ENCODE measurements around the gene KDM2A. TPM values are rescaled to one million over a fixed set of nuclear protein-coding genes. Genes with fewer than 3 reads are reported as not detected.
A peak's percentile ranks its signal among the peaks of the same experiment; 100 is the strongest.

The KDM2A gene
- 77.3 TPM for total RNA-seq
- long read RNA-seq, partial matches to known transcripts: 8 of 46 reads
- long read RNA-seq, other reads (novel, unspliced or antisense): 37 of 46 reads

DNA sequence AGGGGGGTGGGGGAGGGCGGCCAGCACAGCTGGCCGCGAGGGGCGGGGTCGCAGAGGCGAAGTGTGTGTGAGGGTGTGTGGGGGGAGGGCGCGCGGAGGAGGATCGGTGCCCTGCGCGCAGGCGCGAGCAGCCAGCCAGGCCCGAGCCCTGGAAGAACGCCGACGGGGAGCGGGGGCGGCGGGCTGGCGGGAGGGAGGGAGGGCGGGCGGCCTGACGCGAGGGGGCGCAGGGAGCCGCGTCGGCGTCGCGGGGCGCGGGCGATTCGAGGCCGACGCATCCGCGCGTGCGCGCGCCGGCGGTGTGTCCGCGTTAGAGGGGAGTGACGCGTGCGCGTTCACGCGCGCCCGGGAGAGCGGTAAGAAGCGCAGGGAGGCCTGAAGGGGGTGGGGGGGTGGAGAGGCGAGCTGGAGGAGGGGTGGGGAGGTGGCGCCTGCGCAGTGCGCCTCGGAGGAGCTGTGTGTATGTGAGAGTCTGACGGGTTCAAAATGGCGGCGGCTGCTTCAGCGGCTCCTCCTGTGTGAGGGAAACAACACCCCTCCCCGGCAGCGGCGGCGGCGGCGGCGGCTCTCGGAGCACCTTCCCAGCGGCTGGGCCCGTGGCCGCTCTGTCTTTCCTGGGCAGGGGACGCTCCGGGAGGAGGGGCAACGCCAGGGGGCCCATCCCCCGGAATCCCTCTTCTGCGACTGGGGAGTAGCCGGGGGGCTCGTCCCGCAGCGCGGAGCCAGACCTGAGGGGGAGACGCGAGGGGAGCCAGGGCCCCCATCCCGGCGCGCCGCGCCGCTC, at the start of gene KDM2A:
KDM2A (plus strand) TSS at position 463 of the 784 bp plus-strand sequence. CDS start 2,054 bp downstream, outside the sequence.
- peak; percentile 99 for DNase-seq (ENCODE audit: low spot score)

DNA sequence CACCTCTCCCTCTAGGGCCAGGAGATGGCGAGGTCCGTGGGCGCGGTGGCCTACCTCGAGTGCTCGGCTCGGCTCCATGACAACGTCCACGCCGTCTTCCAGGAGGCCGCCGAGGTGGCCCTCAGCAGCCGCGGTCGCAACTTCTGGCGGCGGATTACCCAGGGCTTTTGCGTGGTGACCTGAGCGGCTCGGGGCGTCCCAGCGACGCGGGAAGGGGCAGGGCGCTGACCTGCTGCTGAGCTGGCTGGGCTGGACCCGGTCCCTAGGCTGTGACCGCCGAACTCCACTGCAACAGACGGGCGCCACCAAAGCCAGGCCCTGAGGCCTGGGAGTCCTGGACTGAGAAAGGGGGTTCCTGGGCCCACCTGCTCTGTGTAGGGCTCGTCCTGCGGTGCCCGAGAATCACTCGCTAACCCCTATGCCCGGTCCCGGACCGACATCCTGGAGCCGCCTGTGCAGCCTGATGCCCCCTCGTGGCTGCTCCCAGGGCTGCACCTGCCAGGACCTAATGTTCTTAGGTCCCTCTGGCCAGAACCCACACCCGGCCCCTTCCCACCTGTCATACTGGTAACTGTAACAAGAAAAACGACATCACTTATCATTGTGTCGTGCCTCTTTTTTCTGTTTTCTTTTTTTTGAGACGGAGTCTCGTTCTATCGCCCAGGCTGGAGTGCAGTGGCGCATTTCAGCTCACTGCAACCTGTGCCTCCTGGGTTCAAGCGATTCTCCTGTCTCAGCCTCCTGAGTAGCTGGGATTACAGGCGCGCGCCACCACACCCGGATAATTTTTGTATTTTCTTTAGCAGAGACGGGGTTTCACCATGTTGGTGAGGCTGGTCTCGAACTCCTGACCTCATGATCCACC, 47.4 kb upstream of the KDM2A start:
- DNase-seq (ENCODE audit: low spot score): no peak

DNA sequence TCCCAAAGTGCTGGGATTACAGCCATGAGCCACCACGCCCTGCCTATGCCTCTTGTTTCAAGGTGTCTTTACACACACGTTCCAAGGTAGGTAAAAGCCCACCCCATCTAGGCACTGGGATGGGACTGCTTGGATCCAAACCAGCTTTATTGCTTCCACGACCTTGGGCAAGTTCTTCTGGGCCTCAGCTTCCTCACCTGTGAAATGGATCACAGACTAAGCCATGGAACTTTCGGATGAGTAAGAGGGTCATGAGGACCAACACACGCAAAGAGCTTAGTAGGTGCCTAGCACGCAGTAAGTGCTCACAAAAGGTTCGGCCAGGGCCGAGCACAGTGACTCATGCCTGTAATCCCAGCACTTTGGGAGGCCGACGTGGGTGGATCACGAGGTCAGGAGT, 46.8 kb upstream of the KDM2A start:
- no peak for DNase-seq (ENCODE audit: low spot score)

GRCh38 chr11:67073908-67074307, 45.2 kb upstream of the KDM2A start:
- DNase-seq (ENCODE audit: low spot score): no peak

GRCh38 chr11:67076202-67076601, 42.9 kb upstream of the KDM2A start:
- DNase-seq (ENCODE audit: low spot score): no peak

DNA sequence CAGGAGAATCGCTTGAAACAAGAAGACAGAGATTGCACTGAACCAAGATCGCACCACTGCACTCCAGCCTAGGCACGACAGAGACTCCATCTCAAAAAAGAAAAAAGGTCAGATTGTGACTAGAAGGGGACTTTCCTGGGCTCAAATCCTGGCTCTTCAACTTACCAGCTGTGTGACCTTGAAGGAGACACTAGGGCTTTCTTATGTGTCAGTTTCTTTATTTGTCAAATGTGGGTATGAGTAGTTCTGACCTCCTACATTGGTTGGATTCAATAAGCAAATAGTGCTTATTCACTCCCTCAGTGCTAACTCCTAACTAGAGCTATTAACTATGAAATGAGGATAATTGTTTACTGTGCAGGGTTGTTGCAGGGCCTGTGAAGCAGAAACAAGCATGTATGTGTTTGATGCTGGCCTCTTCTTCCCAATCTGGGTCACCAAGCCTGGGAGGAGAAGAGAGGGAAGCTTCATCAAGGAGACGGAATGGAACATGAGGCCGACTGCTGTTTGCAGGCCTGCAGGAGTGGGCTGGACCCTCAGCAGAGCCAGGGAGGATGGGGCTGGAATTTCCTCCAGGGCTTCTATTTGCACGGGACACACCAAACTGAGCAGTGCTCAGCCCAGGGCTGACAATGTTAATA, 39.9 kb upstream of the KDM2A start:
- DNase-seq (ENCODE audit: low spot score): no peak

- no peak for DNase-seq (ENCODE audit: low spot score)
Observed at GRCh38 chr11:67082071-67082791, 36.8 kb upstream of the KDM2A start.

GRCh38 chr11:67083786-67084366, 35.2 kb upstream of the KDM2A start:
- no peak for DNase-seq (ENCODE audit: low spot score)

DNA sequence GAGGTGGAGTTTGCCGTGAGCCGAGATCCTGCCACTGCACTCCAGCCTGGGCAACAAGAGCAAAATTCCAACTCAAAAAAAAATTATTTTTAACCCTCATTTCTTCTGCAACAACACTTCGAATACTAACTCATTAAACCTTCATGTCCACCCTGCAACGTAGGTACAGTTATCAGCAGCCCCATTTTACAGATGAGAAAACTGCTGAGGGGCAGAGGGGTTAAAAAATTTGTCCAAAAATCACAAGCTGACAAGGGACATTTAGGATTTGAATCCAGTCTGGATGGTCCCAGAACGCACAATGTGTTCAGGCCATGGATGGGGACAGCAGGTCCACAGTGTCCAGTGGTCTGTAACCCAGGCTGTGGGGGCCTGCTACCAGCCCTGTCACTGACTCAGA, 33.4 kb upstream of the KDM2A start:
- no peak for DNase-seq (ENCODE audit: low spot score)

DNA sequence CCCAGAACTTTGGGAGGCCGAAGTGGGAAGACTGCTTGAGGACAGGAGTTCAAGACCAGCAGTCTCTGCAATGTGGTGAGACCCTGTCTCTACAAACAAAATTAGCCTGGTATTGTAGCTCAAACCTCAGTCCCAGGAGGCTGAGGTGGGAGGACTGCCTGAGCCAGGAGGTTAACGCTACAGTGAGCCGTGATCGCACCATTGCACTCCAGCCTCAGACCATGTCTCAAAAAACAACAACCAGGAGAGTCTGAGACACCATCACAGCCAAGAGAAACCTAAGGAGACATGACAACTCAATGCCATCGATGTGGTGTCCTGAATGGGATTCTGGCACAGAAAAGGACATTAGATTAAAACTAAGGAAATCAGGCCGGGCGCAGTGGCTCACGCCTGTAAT, 28.3 kb upstream of the KDM2A start:
- no peak for DNase-seq (ENCODE audit: low spot score)

GRCh38 chr11:67095214-67095507, 23.9 kb upstream of the KDM2A start:
- DNase-seq (ENCODE audit: low spot score): no peak

- DNase-seq (ENCODE audit: low spot score): no peak
Observed at GRCh38 chr11:67098799-67099429, 20.1 kb upstream of the KDM2A start.

DNA sequence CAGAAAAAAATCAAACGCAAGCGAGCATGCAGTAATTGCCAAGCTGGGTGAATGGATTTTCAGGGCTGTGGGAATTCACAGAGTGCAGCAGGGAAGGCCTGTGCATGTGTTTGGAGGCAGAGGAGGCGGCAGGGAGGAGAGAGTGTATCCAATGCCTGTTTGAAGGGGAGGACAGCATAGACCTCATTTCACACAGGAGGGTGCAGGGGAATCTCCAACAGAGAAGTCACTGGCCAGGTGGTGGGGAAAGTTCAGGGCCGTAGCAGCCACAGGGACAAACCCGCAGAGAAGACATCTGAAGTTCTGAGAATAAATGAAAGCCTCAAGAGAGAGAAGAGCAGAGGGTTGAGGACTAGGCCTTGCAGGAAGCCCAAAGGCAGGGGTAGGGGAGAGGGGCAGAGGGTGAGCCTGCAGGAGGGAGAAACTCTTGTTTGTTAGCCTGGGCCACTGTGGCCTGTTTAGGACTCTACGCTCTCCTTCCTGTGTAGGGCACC, 19.2 kb upstream of the KDM2A start:
- DNase-seq (ENCODE audit: low spot score): no peak

DNA sequence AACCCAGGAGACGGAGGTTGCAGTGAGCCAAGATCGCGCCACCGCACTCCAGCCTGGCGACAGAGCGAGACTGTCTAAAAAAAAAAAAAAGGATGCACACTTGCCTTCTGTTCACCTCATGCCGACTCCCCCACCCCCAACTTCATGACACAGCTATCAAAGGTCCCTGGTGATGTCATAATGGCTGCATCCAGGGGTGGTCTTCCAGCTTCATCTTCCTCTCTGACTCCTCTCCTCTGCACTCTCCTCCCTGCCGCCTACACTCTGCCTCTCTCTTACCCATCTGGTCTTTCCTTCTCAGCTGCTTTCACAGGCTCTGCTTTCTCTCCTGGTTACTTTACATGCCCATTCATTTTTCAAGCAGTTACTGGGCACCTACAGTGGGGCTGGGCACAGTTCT, 16.4 kb upstream of the KDM2A start:
- no peak for DNase-seq (ENCODE audit: low spot score)

- DNase-seq (ENCODE audit: low spot score): no peak
Observed at GRCh38 chr11:67105964-67106363, 13.1 kb upstream of the KDM2A start.

- DNase-seq (ENCODE audit: low spot score): no peak
Observed at GRCh38 chr11:67111261-67111660, 7.8 kb upstream of the KDM2A start.

GRCh38 chr11:67113231-67113721, 5.8 kb upstream of the KDM2A start:
- peak; percentile 73 for DNase-seq (ENCODE audit: low spot score)

GRCh38 chr11:67114275-67114896, 4.7 kb upstream of the KDM2A start:
- peak; percentile 35 for DNase-seq (ENCODE audit: low spot score)

DNA sequence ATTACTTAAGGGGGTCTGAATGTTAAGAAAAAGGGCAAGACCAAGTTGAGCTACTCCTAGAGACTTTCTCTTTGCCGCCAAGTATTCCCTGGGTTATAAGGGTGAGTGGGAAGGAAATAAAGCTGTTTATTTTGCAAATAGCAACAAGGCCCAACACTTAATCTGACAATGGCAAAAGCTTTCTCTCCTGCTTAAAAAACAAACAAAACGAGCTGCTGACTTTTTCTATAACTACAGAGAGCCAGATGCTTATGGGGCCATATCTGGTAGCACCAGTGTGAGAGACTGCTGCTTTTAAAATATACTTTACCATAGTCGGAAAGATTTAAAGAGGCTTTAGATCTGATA, 2.3 kb upstream of the KDM2A start:
- no peak for DNase-seq (ENCODE audit: low spot score)

DNA sequence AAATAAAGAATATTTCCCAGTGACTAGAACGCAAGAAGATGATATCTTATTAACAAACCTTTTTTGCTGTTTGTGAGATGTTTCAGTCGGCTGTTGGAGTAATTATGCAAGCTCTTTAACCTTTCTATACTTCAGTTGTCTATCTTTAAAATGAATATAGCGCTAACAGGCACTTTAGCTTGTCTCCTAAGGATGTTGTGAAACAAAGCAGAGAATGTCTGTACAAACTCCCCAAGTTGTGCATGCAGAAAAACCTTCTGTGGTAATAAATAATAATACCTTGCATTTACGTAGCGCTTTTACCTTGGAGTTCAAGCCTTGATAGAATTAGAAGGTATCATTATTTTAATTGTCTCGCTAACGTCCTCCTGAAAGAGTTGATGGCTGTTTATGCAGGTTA, 1.9 kb upstream of the KDM2A start:
- no peak for DNase-seq (ENCODE audit: low spot score)

Data from mesenteric fat pad (tissue), 1 donor.